GM12873 (cell line): ENCODE data around the gene LPAR1.

ENCODE experiments used
- CTCF ChIP-seq: IDR thresholded peaks from 2 replicates; pipeline ENCODE4 v1.5.1; 2012; ENCODE audit warnings: low read depth, mild to moderate bottlenecking, moderate library complexity, low read length, control low read depth; ENCODE audit not compliant: insufficient read depth; ENCODE audit errors: missing control alignments

LPAR1 gene

DNA sequence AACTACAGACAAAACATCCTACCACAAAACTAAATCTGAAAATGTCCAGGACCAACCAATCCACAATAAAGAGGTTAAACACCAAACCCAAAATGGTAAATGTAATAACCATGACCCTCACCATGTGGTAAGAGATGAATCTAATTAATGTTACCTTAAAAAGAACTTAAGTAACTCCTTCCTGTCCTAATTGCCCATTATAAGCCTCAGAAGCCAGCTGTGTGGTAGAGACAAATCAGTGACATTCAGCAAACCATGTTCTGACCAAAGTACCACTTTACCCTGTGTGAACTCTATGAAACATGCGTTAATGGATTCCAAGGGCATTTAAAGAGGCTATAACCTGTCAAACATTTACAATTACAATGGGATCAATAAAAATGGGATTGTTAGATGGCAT lies 25.0 kb downstream of the LPAR1 start:
- no peak for TF ChIP-seq CTCF

DNA sequence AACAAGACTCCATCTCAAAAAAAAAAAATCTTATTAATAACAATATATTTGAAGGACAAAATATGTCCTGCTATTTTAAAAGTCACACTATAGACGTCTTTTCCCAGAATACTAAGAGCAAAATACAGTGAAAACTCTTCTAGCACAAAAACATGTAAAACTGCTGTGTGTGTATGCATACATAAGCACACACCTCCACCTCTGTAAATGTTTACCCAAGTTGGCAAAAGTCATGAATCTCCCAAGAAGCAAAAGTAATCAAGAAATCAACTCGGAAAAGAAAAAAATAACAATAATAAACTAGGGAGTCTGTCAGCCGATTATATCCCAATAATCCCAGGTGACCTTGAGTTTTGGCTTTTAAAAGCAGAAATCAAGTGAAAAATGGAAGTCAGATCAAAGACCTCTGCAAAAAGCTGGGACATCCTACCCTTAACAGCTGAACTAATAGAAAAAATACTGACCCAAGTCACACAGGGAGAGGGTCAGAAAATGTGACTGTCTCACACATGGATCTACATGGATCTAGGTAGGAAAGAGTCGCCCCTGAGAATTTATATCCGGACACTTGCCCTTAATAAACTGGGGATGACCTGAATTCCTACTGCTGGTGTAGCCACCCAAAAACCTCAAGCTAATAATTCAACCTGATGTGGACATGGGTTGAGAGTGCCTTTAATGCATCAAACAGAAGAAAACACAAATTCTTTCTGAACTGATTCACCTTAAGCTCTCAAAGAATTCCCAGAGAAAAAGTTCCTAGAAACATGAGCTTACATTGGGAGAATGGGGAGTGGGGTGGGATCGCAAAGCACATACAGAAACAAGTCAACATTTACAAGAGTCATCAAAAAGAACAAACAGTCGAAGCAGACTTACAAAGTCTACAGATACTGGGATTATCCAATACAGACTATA lies 29.9 kb downstream of the LPAR1 start:
- no peak for TF ChIP-seq CTCF

DNA sequence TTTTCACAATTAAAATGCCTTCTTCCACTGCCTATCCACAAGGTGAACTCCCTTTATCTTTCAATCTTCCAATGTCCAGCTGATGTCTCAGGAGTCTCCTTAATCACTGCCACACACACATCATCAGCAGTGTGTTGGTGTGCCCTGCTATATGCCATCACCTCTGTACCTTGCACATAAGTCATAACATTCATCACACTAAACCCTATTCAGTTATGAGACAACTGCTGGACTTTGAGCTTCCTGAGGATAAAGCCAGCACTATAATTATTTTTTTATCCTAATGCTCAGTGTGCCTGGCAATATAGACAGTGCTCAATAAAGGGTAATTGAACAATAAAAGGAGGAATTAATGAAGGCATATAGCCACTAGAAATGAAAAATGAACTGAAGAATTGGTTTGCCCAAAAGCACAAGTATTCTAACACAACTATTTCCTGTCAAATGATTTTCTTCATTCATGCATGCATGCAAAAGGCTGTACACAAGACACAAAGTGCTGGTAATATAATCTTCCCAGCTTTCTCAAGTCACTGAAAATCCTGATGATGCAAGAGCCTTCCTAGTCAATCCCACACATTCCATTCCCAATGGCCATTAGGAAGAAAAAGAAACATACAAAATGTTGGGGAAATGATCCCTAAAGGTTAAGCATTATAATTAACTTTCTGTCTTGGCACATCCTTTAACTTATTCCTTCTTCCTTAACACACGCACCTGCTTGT lies 32.4 kb downstream of the LPAR1 start:
- TF ChIP-seq CTCF = no peak

DNA sequence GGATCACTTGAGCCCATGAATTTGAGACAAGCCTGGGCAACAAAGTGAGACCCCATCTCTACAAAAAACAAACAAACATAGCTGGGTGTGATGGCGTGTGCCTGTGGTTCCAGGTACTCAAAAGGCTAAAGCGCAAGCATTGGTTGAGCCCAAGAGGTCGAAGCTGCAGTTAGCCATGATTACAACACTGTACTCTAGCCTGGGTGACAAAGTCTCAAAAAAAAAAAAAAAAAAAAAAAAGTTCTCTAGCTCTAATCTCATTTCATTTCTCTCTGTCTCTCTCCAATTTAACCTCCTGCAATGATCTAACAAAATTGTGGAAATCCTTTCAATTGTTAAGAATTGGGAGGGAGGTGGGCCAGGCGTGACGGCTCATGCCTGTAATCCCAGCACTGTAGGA lies 33.3 kb downstream of the LPAR1 start:
- TF ChIP-seq CTCF = no peak

DNA sequence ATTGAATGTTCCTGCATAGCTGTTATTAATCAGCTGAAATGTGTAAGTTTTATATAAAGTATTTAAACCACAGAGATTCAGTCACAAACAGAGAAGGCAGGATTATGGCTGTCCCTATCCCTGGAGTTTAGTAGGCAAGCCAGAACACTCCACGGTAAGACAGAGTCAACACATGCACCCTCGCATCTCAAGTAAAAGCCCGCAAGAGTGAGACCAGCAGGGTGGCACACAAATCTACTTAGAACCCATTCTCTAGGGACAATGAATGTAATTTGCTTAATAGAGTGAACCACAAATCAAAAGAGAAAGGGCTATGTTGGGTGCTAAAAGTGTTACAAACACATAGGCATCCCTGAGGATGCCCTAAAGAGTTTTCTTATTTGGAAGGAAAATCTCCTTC lies 35.1 kb downstream of the LPAR1 start:
- TF ChIP-seq CTCF = no peak

GRCh38 chr9:111001526-111001925 lies 36.7 kb downstream of the LPAR1 start:
- TF ChIP-seq CTCF = no peak

DNA sequence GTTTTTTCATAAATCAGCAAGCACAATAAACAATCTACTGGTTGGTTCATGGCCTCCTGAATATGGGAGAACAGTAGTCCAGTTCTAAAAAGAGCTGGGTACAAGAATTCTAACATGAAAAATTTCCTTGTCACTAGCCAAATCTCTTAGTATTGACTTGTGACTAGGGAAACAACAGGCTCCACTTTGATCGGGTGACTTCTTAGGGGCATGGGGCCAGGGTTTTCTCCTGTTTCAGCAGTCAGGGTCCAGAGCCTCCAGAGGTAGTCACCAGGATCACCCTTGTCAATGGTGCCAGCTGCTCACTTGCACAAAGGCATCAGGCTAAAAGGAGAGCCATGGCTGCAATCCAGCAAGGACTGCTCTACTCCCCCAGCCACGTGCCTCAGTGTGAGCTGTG lies 38.1 kb downstream of the LPAR1 start:
- TF ChIP-seq CTCF = no peak
